Measurements from ENCODE around the gene KRT84. TPM values are rescaled to one million over a fixed set of nuclear protein-coding genes. Genes with fewer than 3 reads are reported as not detected.

The KRT84 gene
- total RNA-seq, 1 donor from 2014 or later = not detected

DNA sequence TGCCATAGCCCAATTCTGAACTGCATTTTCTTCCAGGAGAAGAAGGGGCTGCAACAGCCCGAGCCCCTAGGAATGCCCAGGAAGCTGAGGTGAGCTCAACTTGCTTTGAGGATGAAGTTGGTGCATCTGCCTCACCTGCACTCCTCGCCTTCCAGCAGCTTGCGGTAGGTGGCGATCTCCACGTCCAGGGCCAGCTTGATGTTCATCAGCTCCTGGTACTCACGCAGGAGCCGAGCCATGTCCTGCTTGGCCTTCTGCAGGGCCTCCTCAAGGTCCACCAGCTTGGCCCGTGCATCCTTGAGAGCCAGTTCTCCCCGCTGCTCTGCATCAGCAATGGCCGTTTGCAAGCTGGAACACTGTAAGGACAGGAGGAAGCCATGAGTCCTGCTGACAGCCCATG is 42.7 kb upstream of the KRT84 start:
- no peaks in the 10 kb centered on the region for H3K27me3 ChIP-seq (ENCODE audit: control insufficient read depth, insufficient read depth, low read length)
- H3K36me3 ChIP-seq (ENCODE audit: control insufficient read depth, insufficient read depth, low read length) = no peaks in the 10 kb centered on the region
- DNase-seq (ENCODE audit: low read depth) (no peak), FAIRE-seq (no peak)
- TF ChIP-seq, protein P1, sequence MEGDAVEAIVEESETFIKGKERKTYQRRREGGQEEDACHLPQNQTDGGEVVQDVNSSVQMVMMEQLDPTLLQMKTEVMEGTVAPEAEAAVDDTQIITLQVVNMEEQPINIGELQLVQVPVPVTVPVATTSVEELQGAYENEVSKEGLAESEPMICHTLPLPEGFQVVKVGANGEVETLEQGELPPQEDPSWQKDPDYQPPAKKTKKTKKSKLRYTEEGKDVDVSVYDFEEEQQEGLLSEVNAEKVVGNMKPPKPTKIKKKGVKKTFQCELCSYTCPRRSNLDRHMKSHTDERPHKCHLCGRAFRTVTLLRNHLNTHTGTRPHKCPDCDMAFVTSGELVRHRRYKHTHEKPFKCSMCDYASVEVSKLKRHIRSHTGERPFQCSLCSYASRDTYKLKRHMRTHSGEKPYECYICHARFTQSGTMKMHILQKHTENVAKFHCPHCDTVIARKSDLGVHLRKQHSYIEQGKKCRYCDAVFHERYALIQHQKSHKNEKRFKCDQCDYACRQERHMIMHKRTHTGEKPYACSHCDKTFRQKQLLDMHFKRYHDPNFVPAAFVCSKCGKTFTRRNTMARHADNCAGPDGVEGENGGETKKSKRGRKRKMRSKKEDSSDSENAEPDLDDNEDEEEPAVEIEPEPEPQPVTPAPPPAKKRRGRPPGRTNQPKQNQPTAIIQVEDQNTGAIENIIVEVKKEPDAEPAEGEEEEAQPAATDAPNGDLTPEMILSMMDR (IDR thresholded peaks at IDR 0.05; ENCODE audit: insufficient read depth, low read length, severe bottlenecking) = no peak
- H3K4me3 ChIP-seq (ENCODE audit: low read depth, low read length) = no peak overlapping the region

DNA sequence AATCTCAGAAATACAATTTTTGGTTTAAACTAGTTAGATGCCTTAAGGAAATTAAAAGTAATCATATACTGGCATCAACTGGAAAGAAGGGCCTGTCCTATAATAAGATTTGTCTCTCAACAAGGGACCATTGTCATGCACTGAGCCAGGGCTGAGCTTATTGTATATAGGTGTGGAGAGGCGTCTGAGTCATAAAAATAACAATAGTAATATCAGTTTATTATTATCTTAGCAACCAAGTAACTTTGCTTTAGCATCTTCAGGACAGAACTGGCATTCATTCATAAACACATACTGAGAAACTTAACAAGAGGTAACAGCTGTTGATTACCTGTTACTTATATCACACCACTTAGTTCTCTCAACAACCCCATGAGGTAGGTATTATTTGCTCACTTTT is 41.6 kb upstream of the KRT84 start:
- H3K27me3 ChIP-seq (ENCODE audit: control insufficient read depth, insufficient read depth, low read length) = no peaks in the 10 kb centered on the region
- no peak for FAIRE-seq
- TF ChIP-seq, protein P1 (IDR thresholded peaks at IDR 0.05; ENCODE audit: insufficient read depth, low read length, severe bottlenecking) = no peak
- H3K36me3 ChIP-seq (ENCODE audit: control insufficient read depth, insufficient read depth, low read length) = no peaks in the 10 kb centered on the region
- DNase-seq (ENCODE audit: low read depth) = peak; percentile 79
- H3K4me3 ChIP-seq (ENCODE audit: low read depth, low read length) = no peak overlapping the region

DNA sequence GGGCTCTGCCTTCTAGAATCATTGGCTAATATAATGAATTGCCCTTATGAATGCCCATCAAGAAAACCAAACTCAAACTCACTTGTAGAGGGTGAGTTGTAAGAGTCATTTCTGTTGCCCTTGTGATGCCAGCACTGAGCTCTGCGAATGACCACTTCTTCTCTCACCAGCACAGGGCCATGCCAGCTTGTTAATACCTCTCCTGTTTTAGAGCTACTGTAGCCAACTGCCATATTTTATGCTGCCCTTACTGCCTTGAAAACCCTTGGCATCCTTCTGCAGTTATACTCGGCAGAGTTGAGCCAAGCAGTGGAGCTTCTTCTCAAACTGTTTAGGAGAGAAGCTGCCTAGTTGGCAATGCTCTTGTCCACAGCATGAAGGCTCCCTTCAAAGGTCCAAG is 40.6 kb upstream of the KRT84 start:
- DNase-seq (ENCODE audit: low read depth) (no peak), FAIRE-seq (no peak)
- H3K36me3 ChIP-seq (ENCODE audit: control insufficient read depth, insufficient read depth, low read length) = no peaks in the 10 kb centered on the region
- TF ChIP-seq, protein P1 (IDR thresholded peaks at IDR 0.05; ENCODE audit: insufficient read depth, low read length, severe bottlenecking) = no peak
- H3K27me3 ChIP-seq (ENCODE audit: control insufficient read depth, insufficient read depth, low read length) = no peaks in the 10 kb centered on the region
- H3K4me3 ChIP-seq (ENCODE audit: low read depth, low read length) = no peak overlapping the region

DNA sequence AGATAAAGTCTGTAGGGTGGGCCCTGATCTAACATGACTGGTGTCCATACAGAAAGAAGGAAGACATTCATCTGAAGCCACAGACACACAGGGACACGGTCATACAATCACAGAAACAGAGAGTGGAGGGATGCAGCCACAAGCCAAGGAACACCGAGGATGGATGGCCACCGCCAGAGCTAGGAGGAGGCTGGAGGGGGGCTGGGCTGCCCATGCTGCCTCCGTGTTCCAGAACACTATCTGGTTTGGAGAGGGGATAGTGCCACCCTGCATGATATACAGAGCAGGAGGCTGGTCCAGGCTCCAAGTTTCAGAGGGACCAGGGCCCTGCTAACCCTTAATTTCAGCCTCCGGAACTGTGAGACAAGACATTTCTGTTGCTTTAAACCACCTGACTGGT is 40.0 kb upstream of the KRT84 start:
- H3K4me3 ChIP-seq (ENCODE audit: low read depth, low read length) = no peak overlapping the region
- H3K27me3 ChIP-seq (ENCODE audit: control insufficient read depth, insufficient read depth, low read length) = no peaks in the 10 kb centered on the region
- TF ChIP-seq, protein P1 (IDR thresholded peaks at IDR 0.05; ENCODE audit: insufficient read depth, low read length, severe bottlenecking) = no peak
- DNase-seq (ENCODE audit: low read depth) = no peak
- FAIRE-seq = no peak
- H3K36me3 ChIP-seq (ENCODE audit: control insufficient read depth, insufficient read depth, low read length) = no peaks in the 10 kb centered on the region

DNA sequence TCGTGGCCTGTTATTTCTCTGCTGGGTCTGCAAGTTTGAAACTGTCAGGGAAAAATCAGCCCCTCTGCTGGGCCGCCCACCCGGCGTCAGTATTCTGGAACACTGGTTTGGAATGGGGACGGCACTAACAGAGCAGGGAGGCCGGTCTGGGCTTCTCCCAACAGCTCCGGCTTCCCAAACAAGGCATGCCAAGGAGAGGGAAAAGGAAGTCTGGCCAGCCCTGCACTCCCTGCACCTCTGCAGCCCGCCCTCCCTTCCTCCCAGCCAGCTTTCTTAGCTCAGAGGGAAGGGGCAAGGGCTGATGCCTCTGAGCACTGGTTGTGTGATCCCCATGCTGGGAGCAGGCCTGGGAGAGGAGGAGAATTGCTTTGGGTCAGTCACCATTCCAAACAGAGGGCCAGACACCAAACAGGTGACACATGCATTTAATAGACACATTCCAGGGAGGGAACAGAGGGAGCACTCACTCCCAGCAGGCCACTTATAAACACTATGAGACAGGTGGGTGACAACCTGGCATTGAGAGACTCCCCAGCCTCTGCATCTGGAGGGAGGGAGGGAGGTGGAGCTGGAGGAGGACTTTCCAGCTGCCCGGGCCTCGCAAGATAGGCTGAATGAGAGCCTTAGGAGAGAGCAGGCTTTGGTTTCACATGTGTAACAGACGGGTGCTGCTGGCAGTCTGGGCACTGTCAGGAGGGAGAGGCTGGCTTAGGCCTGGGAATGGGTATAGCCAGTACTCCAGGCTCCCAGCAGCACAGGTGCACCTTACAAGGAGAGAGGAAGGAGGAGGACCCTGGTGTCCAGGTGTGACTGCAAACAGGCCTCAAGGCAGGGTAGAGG is 38.4 kb upstream of the KRT84 start:
- Histone ChIP-seq H3K27me3 (ENCODE audit: control insufficient read depth, insufficient read depth, low read length) (no peaks in the 10 kb centered on the region), H3K4me3 (ENCODE audit: low read depth, low read length) (no peak overlapping the region), H3K36me3 (ENCODE audit: control insufficient read depth, insufficient read depth, low read length) (no peaks in the 10 kb centered on the region)
- FAIRE-seq (no peak), DNase-seq (ENCODE audit: low read depth) (no peak)
- TF ChIP-seq, protein P1 (IDR thresholded peaks at IDR 0.05; ENCODE audit: insufficient read depth, low read length, severe bottlenecking) = no peak

DNA sequence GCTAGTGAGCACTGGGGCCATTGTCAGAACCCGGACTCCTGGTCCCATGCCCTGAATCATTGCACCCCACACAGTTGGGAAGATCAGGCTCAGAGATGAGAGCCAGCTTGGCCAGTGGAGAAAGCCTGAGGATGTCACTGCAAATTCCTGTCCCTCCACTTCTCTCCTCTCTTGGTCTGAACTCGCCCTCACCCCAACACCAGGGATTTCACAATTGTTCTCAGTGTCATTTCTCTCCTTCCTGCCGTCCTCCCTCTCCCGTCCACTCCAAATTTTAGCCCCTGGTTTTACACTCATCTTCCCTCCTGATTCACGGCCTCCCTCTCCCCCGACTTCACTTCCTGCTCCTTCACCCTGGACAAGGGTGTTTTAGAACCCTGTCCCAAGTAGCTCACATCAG is 37.6 kb upstream of the KRT84 start:
- Histone ChIP-seq H3K36me3 (ENCODE audit: control insufficient read depth, insufficient read depth, low read length) (no peaks in the 10 kb centered on the region), H3K4me3 (ENCODE audit: low read depth, low read length) (no peak overlapping the region), H3K27me3 (ENCODE audit: control insufficient read depth, insufficient read depth, low read length) (no peaks in the 10 kb centered on the region)
- TF ChIP-seq, protein P1 (IDR thresholded peaks at IDR 0.05; ENCODE audit: insufficient read depth, low read length, severe bottlenecking) = no peak
- DNase-seq (ENCODE audit: low read depth) (no peak), FAIRE-seq (no peak)

Data from bronchial epithelial cell (primary cell).